ENCODE data around the gene EPDR1.

EPDR1 gene

GRCh38 chr7:37901890-37902524 lies 18.4 kb upstream of the EPDR1 start:
- no peaks in the 10 kb centered on the region for H3K27me3 ChIP-seq
- no peak for DNase-seq
- H3K4me3 ChIP-seq (ENCODE audit: low read depth, low read length) = no peak overlapping the region
- H3K4me1 ChIP-seq = no peaks in the 10 kb centered on the region
- H3K36me3 ChIP-seq = no peaks in the 10 kb centered on the region
- no peak for TF ChIP-seq CTCF (IDR thresholded peaks at IDR 0.05; ENCODE audit: low read depth, low read length)
- H3K9me3 ChIP-seq = no peaks in the 10 kb centered on the region

- H3K9me3 ChIP-seq = no peaks in the 10 kb centered on the region
- TF ChIP-seq CTCF (IDR thresholded peaks at IDR 0.05; ENCODE audit: low read depth, low read length) = no peak
- H3K4me1 ChIP-seq = no peaks in the 10 kb centered on the region
- H3K4me3 ChIP-seq (ENCODE audit: low read depth, low read length) = no peak overlapping the region
- H3K27me3 ChIP-seq = no peaks in the 10 kb centered on the region
- H3K36me3 ChIP-seq = no peaks in the 10 kb centered on the region
- DNase-seq = no peak
Observed at GRCh38 chr7:37908221-37908788, 12.1 kb upstream of the EPDR1 start.

- TF ChIP-seq CTCF (IDR thresholded peaks at IDR 0.05; ENCODE audit: low read depth, low read length) = no peak
- Histone ChIP-seq H3K4me3 (ENCODE audit: low read depth, low read length) (no peak overlapping the region), H3K36me3 (no peaks in the 10 kb centered on the region), H3K27me3 (peaks cover 22% of the 10 kb centered on the region), H3K9me3 (no peaks in the 10 kb centered on the region), H3K4me1 (no peaks in the 10 kb centered on the region)
- no peak for DNase-seq
Observed at GRCh38 chr7:37912756-37913155, 7.7 kb upstream of the EPDR1 start.

- H3K27me3 ChIP-seq = peaks cover 27% of the 10 kb centered on the region
Observed at GRCh38 chr7:37915438-37915837, 5.0 kb upstream of the EPDR1 start.

GRCh38 chr7:37916017-37916672 lies 4.3 kb upstream of the EPDR1 start:
- Histone ChIP-seq H3K36me3 (no peaks in the 10 kb centered on the region), H3K4me1 (no peaks in the 10 kb centered on the region), H3K9me3 (no peaks in the 10 kb centered on the region), H3K27me3 (peaks cover 34% of the 10 kb centered on the region), H3K4me3 (ENCODE audit: low read depth, low read length) (peak overlapping the region; percentile 31)
- no peak for TF ChIP-seq CTCF (IDR thresholded peaks at IDR 0.05; ENCODE audit: low read depth, low read length)
- peak; percentile 5 for DNase-seq

More at GRCh38 chr7:37915438-37915837, 5.0 kb upstream of the EPDR1 start:
- H3K9me3 ChIP-seq = no peaks in the 10 kb centered on the region
- H3K4me3 ChIP-seq (ENCODE audit: low read depth, low read length) = no peak overlapping the region
- no peaks in the 10 kb centered on the region for H3K36me3 ChIP-seq
- peak; percentile 20 for DNase-seq
- H3K4me1 ChIP-seq = no peaks in the 10 kb centered on the region
- no peak for TF ChIP-seq CTCF (IDR thresholded peaks at IDR 0.05; ENCODE audit: low read depth, low read length)

All from BE2C (cell line).